Fibroblast of the aortic adventitia (primary cell): ENCODE results near the gene MCM10. TPM values are rescaled to one million over a fixed set of nuclear protein-coding genes. Genes with fewer than 3 reads are reported as not detected.

Experiments used
- DNase-seq: peaks from one replicate; pipeline ENCODE4 v3.0.0-alpha.2; 2010; ENCODE audit warnings: low read depth
- H3K4me3 ChIP-seq: 2 replicates; pipeline ENCODE4 v1.5.1; 2011; ENCODE audit warnings: low read depth, mild to moderate bottlenecking, control low read depth, low read length, moderate library complexity
- small RNA-seq: library from RNA; depleted of rRNA; stranded (forward); fragments of <200 nt; gene quantifications from one replicate; pipeline ENCODE3, GENCODE V24; 2012
- total RNA-seq: library from RNA; depleted of rRNA; stranded (reverse); fragments of >200 nt; gene quantifications from 2 replicates; pipeline ENCODE4 v1.2.3, GENCODE V29; 2012; ENCODE audit warnings: low replicate concordance
- TF ChIP-seq, protein P1 (sequence below): IDR thresholded peaks from 2 replicates; pipeline ENCODE4 v1.5.1; 2011; ENCODE audit warnings: mild to moderate bottlenecking, low read length, control low read depth, inconsistent platforms; ENCODE audit not compliant: insufficient read depth

MCM10 gene
- total RNA-seq, 1 donor = 19.5 TPM

GRCh38 chr10:13247246-13247645 is 85.9 kb downstream of the MCM10 start:
- TF ChIP-seq, protein P1, sequence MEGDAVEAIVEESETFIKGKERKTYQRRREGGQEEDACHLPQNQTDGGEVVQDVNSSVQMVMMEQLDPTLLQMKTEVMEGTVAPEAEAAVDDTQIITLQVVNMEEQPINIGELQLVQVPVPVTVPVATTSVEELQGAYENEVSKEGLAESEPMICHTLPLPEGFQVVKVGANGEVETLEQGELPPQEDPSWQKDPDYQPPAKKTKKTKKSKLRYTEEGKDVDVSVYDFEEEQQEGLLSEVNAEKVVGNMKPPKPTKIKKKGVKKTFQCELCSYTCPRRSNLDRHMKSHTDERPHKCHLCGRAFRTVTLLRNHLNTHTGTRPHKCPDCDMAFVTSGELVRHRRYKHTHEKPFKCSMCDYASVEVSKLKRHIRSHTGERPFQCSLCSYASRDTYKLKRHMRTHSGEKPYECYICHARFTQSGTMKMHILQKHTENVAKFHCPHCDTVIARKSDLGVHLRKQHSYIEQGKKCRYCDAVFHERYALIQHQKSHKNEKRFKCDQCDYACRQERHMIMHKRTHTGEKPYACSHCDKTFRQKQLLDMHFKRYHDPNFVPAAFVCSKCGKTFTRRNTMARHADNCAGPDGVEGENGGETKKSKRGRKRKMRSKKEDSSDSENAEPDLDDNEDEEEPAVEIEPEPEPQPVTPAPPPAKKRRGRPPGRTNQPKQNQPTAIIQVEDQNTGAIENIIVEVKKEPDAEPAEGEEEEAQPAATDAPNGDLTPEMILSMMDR = no peak
- no peak for DNase-seq
- H3K4me3 ChIP-seq = no peak overlapping the region

GRCh38 chr10:13247784-13248183 is 86.4 kb downstream of the MCM10 start:
- no peak overlapping the region for H3K4me3 ChIP-seq
- DNase-seq = no peak
- TF ChIP-seq, protein P1 = no peak

DNA sequence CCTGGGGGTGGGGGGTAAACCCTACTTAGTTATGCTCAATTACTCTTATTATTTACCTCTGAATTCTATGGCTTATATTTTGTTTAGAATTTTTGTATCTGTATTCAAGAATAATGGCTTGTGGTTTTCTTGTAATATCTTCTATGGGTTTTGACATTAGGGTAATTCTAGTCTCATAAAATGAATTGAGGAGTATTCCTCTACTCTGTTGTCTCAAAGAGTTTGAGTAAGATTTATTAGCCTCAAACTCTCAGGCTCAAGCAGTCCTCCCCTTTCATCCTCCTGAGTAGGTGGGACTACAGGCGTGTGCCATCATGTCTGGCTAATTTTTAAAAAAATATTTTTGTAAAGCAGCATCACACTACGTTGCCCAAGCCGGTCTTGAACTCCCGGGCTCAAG is 92.4 kb downstream of the MCM10 start:
- H3K4me3 ChIP-seq = no peak overlapping the region
- TF ChIP-seq, protein P1 = no peak
- no peak for DNase-seq

DNA sequence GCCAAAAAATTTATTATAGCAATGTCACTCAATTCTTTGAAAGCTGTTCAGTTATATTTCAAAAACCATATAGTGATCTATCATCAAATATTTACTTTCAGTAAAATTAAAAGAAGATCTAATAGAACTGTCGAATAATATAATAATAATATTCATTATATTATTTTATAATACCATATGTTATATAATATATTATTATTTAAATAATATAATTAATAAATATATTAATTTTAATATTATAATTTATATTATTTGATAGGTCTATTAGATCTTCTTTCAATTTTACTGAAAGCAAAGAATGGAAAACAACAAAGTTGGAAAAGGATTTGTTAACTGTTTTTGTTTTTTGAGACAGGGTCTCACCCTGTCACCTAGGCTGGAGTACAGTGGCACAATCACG is 95.3 kb downstream of the MCM10 start:
- no peak for DNase-seq
- TF ChIP-seq, protein P1 = no peak
- H3K4me3 ChIP-seq = no peak overlapping the region

DNA sequence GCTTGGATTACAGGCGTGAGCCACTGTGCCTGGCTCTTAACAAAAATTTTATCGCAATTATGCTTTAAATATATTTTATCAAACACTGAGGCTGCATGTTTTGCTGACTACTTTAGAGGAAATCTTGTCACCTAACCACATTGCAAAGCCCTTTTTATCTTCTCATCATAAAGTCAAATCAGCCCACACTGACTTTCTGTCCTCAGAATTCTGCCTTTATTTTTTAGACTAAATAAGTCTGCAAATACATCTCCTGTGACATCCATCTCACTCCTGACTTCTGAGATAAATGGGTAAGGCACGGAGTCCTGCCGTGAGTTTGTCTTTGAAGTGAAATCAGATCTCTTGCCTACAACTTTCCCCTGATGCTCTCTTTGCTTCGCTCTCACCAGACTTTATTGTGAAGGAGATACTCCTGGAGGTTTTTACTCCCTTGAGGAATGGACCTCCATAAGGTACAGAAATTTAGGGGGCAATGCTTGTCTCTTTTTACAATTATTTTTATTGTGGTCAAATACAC is 96.3 kb downstream of the MCM10 start:
- no peak for DNase-seq
- no peak overlapping the region for H3K4me3 ChIP-seq
- TF ChIP-seq, protein P1 = no peak

Small RNAs within 50 kb of the gene (small RNA-seq; reads per million reads assigned to genes)
- gene RNU6-6P = not detected

Other genes starting within 250 kb of the MCM10 start
- gene CCDC3, start 159.8 kb upstream of the MCM10 start, total RNA-seq = 0.25 and 3.9 TPM in 2 replicates
- gene OPTN, start 61.4 kb upstream of the MCM10 start, total RNA-seq = 107 and 157 TPM in 2 replicates
- not detected in 2 replicates for gene UCMA, start 72.8 kb downstream of the MCM10 start, total RNA-seq
- 25.3 and 26.0 TPM in 2 replicates for gene PHYH, start 138.5 kb downstream of the MCM10 start, total RNA-seq
- 9.8 and 35.2 TPM in 2 replicates for gene SEPHS1, start 186.7 kb downstream of the MCM10 start, total RNA-seq